ENCODE data around the gene ZDHHC22. TPM values are rescaled to one million over a fixed set of nuclear protein-coding genes. Genes with fewer than 3 reads are reported as not detected.
A peak's percentile ranks its signal among the peaks of the same experiment; 100 is the strongest.

Gene ZDHHC22
- total and polyA plus RNA-seq, 2 experiments from 2014 or later = 17.6 to 32.1 TPM

GRCh38 chr14:77091518-77091917 lies 50.1 kb downstream of the ZDHHC22 start (continued):
- TF ChIP-seq, protein P1, sequence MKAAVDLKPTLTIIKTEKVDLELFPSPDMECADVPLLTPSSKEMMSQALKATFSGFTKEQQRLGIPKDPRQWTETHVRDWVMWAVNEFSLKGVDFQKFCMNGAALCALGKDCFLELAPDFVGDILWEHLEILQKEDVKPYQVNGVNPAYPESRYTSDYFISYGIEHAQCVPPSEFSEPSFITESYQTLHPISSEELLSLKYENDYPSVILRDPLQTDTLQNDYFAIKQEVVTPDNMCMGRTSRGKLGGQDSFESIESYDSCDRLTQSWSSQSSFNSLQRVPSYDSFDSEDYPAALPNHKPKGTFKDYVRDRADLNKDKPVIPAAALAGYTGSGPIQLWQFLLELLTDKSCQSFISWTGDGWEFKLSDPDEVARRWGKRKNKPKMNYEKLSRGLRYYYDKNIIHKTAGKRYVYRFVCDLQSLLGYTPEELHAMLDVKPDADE (IDR thresholded peaks at IDR 0.05) = no peak

DNA sequence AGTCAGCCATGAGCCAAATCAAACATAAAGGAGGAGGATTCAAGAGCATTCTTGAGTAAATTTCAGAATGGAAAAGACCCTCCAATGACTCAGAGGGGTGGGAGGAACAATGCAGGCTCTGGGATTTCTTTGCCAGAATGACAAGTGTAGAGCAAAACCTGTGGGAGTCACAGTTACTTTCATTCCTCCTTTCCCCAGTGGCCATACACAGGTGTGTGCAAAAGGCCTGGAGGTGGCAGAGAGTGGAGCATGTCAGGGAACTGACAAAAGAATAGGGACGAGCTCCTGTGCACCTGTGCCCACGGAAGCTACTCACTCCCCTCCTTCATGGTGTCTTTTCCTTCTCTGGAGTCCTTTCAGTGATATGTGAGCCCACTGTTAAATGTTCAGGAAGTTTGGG lies 52.9 kb downstream of the ZDHHC22 start:
- no peaks in the 10 kb centered on the region for H4K20me1 ChIP-seq (replicated peaks; ENCODE audit: insufficient read depth)
- no peaks in the 10 kb centered on the region; the same call in 1 of the 2 replicates for H3F3A ChIP-seq (replicated peaks; ENCODE audit: low read depth)
- peaks cover 19% of the 10 kb centered on the region for H3K4me1 ChIP-seq (ENCODE audit: insufficient read depth)
- peaks cover 49% of the 10 kb centered on the region for H3K4me1 Mint-ChIP-seq
- H3K4me3 Mint-ChIP-seq = peak overlapping the region; percentile 52
- peak overlapping the region; percentile 29 for H3K4me2 ChIP-seq
- 0 out of 2 replicates have a peak overlapping the region, but pooled peaks have one; percentile 4 for H3K27ac ChIP-seq (ENCODE audit: low read depth)
- peak overlapping the region; percentile 98 for H3K27ac Mint-ChIP-seq
- H3K27me3 ChIP-seq (ENCODE audit: insufficient read depth) = no peaks in the 10 kb centered on the region
- no peak overlapping the region for H3K4me3 ChIP-seq
- peak; percentile 10 for ATAC-seq
- no peaks in the 10 kb centered on the region for H3K79me2 ChIP-seq (replicated peaks; ENCODE audit: insufficient read depth)
- peaks cover 11% of the 10 kb centered on the region; the same call in 2 of the 3 replicates for H3K36me3 Mint-ChIP-seq (ENCODE audit: low read depth)
- H3K27me3 Mint-ChIP-seq (ENCODE audit: insufficient read depth, low read depth, poor library complexity) = peaks cover 2% of the 10 kb centered on the region
- DNase-seq (ENCODE audit: low spot score) = no peak
- no peaks in the 10 kb centered on the region for H3K36me3 ChIP-seq (ENCODE audit: insufficient read depth)
- peaks cover 21% of the 10 kb centered on the region for H3K9me3 Mint-ChIP-seq
- H2AFZ ChIP-seq = no peak overlapping the region
- H3K9me2 ChIP-seq (ENCODE audit: insufficient read depth) = no peaks in the 10 kb centered on the region
- TF ChIP-seq CREB1 (CRISPR knock-in tag; IDR thresholded peaks at IDR 0.05; ENCODE audit: low read depth) (no peak), REST (IDR thresholded peaks at IDR 0.05; ENCODE audit: unreplicated experiment) (no peak), STAT1 (IDR thresholded peaks at IDR 0.05; ENCODE audit: unreplicated experiment) (no peak), EZH2 (IDR thresholded peaks at IDR 0.05; ENCODE audit: low read depth, unreplicated experiment) (no peak), EZH2phosphoT487 (IDR thresholded peaks at IDR 0.05; ENCODE audit: unreplicated experiment) (no peak), POLR2AphosphoS5 (IDR thresholded peaks at IDR 0.05; ENCODE audit: low read depth) (no peak; the same call in 1 of the 2 replicates), CTCF (conservative IDR thresholded peaks at IDR 0.05; ENCODE audit: low read depth in 2 of 2) (no peak), NANOG (IDR thresholded peaks at IDR 0.05; ENCODE audit: borderline replicate concordance) (no peak), ZNF331 (CRISPR knock-in tag; IDR thresholded peaks at IDR 0.05; ENCODE audit: low read depth) (no peak), ZNF114 (CRISPR knock-in tag; IDR thresholded peaks at IDR 0.05) (no peak)
- TF ChIP-seq, protein P2, sequence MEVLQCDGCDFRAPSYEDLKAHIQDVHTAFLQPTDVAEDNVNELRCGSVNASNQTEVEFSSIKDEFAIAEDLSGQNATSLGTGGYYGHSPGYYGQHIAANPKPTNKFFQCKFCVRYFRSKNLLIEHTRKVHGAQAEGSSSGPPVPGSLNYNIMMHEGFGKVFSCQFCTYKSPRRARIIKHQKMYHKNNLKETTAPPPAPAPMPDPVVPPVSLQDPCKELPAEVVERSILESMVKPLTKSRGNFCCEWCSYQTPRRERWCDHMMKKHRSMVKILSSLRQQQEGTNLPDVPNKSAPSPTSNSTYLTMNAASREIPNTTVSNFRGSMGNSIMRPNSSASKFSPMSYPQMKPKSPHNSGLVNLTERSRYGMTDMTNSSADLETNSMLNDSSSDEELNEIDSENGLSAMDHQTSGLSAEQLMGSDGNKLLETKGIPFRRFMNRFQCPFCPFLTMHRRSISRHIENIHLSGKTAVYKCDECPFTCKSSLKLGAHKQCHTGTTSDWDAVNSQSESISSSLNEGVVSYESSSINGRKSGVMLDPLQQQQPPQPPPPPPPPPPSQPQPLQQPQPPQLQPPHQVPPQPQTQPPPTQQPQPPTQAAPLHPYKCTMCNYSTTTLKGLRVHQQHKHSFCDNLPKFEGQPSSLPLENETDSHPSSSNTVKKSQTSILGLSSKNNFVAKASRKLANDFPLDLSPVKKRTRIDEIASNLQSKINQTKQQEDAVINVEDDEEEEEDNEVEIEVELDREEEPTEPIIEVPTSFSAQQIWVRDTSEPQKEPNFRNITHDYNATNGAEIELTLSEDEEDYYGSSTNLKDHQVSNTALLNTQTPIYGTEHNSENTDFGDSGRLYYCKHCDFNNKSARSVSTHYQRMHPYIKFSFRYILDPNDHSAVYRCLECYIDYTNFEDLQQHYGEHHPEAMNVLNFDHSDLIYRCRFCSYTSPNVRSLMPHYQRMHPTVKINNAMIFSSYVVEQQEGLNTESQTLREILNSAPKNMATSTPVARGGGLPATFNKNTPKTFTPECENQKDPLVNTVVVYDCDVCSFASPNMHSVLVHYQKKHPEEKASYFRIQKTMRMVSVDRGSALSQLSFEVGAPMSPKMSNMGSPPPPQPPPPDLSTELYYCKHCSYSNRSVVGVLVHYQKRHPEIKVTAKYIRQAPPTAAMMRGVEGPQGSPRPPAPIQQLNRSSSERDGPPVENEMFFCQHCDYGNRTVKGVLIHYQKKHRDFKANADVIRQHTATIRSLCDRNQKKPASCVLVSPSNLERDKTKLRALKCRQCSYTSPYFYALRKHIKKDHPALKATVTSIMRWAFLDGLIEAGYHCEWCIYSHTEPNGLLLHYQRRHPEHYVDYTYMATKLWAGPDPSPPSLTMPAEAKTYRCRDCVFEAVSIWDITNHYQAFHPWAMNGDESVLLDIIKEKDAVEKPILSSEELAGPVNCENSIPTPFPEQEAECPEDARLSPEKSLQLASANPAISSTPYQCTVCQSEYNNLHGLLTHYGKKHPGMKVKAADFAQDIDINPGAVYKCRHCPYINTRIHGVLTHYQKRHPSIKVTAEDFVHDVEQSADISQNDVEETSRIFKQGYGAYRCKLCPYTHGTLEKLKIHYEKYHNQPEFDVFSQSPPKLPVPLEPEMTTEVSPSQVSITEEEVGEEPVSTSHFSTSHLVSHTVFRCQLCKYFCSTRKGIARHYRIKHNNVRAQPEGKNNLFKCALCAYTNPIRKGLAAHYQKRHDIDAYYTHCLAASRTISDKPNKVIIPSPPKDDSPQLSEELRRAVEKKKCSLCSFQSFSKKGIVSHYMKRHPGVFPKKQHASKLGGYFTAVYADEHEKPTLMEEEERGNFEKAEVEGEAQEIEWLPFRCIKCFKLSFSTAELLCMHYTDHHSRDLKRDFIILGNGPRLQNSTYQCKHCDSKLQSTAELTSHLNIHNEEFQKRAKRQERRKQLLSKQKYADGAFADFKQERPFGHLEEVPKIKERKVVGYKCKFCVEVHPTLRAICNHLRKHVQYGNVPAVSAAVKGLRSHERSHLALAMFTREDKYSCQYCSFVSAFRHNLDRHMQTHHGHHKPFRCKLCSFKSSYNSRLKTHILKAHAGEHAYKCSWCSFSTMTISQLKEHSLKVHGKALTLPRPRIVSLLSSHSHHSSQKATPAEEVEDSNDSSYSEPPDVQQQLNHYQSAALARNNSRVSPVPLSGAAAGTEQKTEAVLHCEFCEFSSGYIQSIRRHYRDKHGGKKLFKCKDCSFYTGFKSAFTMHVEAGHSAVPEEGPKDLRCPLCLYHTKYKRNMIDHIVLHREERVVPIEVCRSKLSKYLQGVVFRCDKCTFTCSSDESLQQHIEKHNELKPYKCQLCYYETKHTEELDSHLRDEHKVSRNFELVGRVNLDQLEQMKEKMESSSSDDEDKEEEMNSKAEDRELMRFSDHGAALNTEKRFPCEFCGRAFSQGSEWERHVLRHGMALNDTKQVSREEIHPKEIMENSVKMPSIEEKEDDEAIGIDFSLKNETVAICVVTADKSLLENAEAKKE (CRISPR knock-in tag; IDR thresholded peaks at IDR 0.05) = no peak
